ENCODE measurements around the gene ANKFN1. TPM values are rescaled to one million over a fixed set of nuclear protein-coding genes. Genes with fewer than 3 reads are reported as not detected.

The ANKFN1 gene
- polyA plus RNA-seq, 1 experiment: 0.04 TPM

DNA sequence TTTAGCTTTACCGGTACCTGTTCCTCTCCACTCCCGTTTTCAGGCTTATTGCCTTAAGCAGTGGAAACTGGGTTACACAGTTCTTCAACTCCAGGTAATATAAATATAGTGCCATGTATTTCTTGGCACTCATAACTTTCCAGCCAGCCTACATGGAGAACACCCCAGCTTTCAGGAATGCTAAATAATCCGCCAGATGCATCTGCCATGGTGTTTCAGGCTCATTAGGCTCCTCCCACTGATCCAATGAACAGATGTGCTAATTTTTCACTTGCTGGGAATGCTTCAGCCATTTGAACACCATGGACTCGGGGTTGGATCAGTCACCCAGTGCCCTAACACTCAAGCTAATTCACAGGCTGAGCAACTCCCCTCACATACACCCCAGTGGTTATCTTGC, 4.6 kb downstream of the ANKFN1 start:
- TF ChIP-seq, protein P1, sequence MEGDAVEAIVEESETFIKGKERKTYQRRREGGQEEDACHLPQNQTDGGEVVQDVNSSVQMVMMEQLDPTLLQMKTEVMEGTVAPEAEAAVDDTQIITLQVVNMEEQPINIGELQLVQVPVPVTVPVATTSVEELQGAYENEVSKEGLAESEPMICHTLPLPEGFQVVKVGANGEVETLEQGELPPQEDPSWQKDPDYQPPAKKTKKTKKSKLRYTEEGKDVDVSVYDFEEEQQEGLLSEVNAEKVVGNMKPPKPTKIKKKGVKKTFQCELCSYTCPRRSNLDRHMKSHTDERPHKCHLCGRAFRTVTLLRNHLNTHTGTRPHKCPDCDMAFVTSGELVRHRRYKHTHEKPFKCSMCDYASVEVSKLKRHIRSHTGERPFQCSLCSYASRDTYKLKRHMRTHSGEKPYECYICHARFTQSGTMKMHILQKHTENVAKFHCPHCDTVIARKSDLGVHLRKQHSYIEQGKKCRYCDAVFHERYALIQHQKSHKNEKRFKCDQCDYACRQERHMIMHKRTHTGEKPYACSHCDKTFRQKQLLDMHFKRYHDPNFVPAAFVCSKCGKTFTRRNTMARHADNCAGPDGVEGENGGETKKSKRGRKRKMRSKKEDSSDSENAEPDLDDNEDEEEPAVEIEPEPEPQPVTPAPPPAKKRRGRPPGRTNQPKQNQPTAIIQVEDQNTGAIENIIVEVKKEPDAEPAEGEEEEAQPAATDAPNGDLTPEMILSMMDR (IDR thresholded peaks at IDR 0.05; ENCODE audit: low read depth, low read length): no peak
- CTCF ChIA-PET: no interaction called here
- no peak for DNase-seq (ENCODE audit: low read depth, low spot score)

DNA sequence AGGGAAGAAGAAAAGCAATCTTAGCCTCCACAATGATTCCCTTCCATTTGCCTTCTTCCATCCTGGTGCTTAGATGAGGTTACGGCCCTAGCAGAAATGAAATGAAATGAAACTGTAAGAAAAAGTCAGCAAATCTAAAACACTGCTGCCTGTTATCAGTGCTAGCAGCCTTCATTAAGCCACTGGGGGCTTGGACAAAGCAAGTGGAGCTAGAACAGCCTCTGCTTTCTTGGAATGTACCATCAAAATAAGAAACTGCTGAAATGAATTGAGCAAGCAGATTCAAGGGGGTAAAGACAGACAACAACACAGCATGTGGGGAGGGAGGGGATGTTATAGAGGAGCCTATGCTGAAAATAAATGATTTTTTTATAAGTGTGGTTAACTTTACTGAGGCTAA, 5.1 kb downstream of the ANKFN1 start:
- DNase-seq (ENCODE audit: low read depth, low spot score): no peak
- CTCF ChIA-PET: interaction anchor here (0.6 kb wide), 1 partner anchor 73 kb away, joined by 5 read pairs; no protein-coding TSS in a partner anchor
- H3K4me3 ChIP-seq (ENCODE audit: low read depth, low read length): no peak overlapping the region
- TF ChIP-seq, protein P1 (IDR thresholded peaks at IDR 0.05; ENCODE audit: low read depth, low read length): no peak
- POLR2A ChIA-PET: no interaction called here
- H3K27ac ChIP-seq (ENCODE audit: low read depth, low read length): no peak overlapping the region
- H3K9me3 ChIP-seq (ENCODE audit: control insufficient read depth, insufficient read depth, low read length): no peaks in the 10 kb centered on the region
- H3K27me3 ChIP-seq (ENCODE audit: control insufficient read depth, insufficient read depth, low read length): no peaks in the 10 kb centered on the region

More for the DNA sequence above, 4.6 kb downstream of the ANKFN1 start:
- POLR2A ChIA-PET: no interaction called here
- Histone ChIP-seq H3K27ac (ENCODE audit: low read depth, low read length) (no peak overlapping the region), H3K27me3 (ENCODE audit: control insufficient read depth, insufficient read depth, low read length) (no peaks in the 10 kb centered on the region), H3K9me3 (ENCODE audit: control insufficient read depth, insufficient read depth, low read length) (no peaks in the 10 kb centered on the region), H3K4me3 (ENCODE audit: low read depth, low read length) (no peak overlapping the region)

DNA sequence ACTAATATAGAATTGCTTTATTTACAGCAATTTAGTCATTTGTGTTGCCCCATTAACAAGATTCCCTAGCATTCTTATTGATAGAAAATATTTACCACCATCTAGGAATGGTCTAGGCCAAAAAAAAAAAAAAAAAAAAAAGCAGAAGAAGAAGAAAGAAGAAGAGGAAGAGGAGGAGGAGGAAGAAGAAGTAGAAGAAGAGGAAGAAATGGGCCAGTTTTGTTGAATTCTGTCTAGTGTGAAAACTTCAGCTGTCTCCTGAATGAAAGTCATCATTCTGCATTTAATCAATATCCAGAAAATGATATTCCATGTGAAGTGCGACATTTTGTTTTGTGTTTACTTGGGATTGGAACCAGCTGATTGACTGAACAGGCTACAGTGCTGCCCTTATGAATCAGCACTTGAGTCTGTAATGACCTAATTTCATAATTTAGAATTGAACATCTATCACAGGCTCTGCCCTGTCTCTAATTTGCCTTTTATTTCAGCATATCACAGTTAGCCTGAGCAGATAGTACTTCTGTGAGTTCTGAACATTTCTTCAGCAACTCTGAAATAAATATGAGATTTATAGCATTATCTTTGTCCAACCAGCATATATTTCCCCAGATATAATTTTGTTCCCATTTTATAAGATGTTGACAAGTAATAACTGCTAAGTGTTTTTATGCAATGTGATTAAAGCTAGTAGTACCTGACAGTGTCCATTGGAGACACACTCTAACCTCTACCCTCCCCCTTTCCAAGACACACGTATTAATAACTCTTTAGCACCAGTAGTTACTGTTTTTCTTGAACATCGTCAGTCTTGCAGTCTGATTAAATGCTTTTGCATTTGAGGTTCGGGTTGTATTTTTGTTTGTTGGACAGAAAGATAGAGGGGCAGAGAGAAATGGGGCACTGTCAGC, 5.9 kb downstream of the ANKFN1 start:
- H3K27ac ChIP-seq (ENCODE audit: low read depth, low read length): no peak overlapping the region
- no peaks in the 10 kb centered on the region for H3K27me3 ChIP-seq (ENCODE audit: control insufficient read depth, insufficient read depth, low read length)
- H3K4me3 ChIP-seq (ENCODE audit: low read depth, low read length): no peak overlapping the region
- POLR2A ChIA-PET: interaction anchor here (0.6 kb wide), 1 partner anchor 297 kb away, joined by 3 read pairs; no protein-coding TSS in a partner anchor
- H3K9me3 ChIP-seq (ENCODE audit: control insufficient read depth, insufficient read depth, low read length): no peaks in the 10 kb centered on the region
- TF ChIP-seq, protein P1 (IDR thresholded peaks at IDR 0.05; ENCODE audit: low read depth, low read length): no peak
- CTCF ChIA-PET: interaction anchor here (0.6 kb wide), 1 partner anchor 73 kb away, joined by 5 read pairs; no protein-coding TSS in a partner anchor
- DNase-seq (ENCODE audit: low read depth, low spot score): no peak

DNA sequence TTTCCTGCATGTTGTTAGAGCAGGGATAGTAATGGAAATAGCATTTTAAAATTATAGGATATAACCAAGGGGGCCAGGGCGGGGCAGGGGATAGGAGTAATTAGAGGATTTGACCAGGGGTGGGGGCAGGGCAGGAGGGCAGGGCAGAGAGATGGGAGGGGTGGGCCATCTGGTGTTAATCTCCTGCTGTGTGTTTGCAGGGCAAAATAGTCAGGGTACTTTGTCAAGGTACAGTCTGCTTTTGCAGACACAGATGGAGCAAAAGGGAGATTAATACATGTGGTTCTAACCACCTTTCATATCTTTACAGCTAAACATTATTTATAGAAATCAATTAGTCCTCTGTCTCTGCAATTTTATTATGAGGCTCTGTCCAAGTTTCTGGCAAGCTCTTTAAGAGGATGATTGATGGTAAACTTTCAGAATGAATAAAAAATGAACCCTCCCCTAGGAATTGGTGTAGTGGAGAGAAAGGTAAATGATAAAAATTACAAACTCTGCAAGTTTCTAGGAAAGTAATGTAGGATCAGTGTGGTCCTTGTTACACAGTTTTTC, 6.6 kb downstream of the ANKFN1 start:
- DNase-seq (ENCODE audit: low read depth, low spot score): no peak
- no peak overlapping the region for H3K4me3 ChIP-seq (ENCODE audit: low read depth, low read length)
- TF ChIP-seq, protein P1 (IDR thresholded peaks at IDR 0.05; ENCODE audit: low read depth, low read length): no peak
- H3K27ac ChIP-seq (ENCODE audit: low read depth, low read length): no peak overlapping the region
- no peaks in the 10 kb centered on the region for H3K27me3 ChIP-seq (ENCODE audit: control insufficient read depth, insufficient read depth, low read length)
- CTCF ChIA-PET: no interaction called here
- no peaks in the 10 kb centered on the region for H3K9me3 ChIP-seq (ENCODE audit: control insufficient read depth, insufficient read depth, low read length)
- POLR2A ChIA-PET: interaction anchor here (0.6 kb wide), 1 partner anchor 296 kb away, joined by 3 read pairs; no protein-coding TSS in a partner anchor

DNA sequence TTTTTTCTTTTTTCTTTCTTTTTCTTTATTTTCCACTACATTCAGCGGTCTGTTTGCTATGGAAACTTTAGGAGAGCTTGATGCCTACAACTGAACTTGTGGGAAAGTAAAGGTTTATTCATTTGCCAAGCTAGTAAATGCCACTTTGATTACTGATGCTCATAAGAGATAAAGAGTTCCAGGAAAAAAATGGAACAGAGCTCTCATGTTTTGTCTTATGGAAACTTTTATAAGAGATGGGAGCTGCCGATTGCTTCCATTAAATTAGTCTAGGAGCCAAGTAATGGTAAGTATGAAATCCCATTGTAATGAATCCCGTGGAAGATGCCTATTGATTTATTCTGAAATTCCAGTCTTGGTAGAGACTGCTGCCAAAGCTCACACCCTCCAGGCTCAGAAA, 7.1 kb downstream of the ANKFN1 start:
- no peak for DNase-seq (ENCODE audit: low read depth, low spot score)
- CTCF ChIA-PET: no interaction called here
- H3K27me3 ChIP-seq (ENCODE audit: control insufficient read depth, insufficient read depth, low read length): no peaks in the 10 kb centered on the region
- POLR2A ChIA-PET: no interaction called here
- no peak overlapping the region for H3K27ac ChIP-seq (ENCODE audit: low read depth, low read length)
- no peak overlapping the region for H3K4me3 ChIP-seq (ENCODE audit: low read depth, low read length)
- TF ChIP-seq, protein P1 (IDR thresholded peaks at IDR 0.05; ENCODE audit: low read depth, low read length): no peak
- no peaks in the 10 kb centered on the region for H3K9me3 ChIP-seq (ENCODE audit: control insufficient read depth, insufficient read depth, low read length)

Measured in AG04450 (cell line).